Activated CD4-positive, alpha-beta T cell treated with anti-CD3 and anti-CD28 coated beads, Interleukin-2, amount 50 U/mL, for 24 hours (primary cell): ENCODE results near the gene RPL29.
A peak's percentile ranks its signal among the peaks of the same experiment; 100 is the strongest.
"Not testable (repeated sequence)": the region's sequence is repeated elsewhere in the genome, so short reads cannot be mapped to it uniquely, and the experiment has no call there.

Source experiments
- DNase-seq, 2 donors: peaks; one replicate each; pipeline ENCODE4 v3.0.0-alpha.2; 2020; ENCODE audit warnings: low read depth in 1 of 2, low spot score in 1 of 2

The RPL29 gene

DNA sequence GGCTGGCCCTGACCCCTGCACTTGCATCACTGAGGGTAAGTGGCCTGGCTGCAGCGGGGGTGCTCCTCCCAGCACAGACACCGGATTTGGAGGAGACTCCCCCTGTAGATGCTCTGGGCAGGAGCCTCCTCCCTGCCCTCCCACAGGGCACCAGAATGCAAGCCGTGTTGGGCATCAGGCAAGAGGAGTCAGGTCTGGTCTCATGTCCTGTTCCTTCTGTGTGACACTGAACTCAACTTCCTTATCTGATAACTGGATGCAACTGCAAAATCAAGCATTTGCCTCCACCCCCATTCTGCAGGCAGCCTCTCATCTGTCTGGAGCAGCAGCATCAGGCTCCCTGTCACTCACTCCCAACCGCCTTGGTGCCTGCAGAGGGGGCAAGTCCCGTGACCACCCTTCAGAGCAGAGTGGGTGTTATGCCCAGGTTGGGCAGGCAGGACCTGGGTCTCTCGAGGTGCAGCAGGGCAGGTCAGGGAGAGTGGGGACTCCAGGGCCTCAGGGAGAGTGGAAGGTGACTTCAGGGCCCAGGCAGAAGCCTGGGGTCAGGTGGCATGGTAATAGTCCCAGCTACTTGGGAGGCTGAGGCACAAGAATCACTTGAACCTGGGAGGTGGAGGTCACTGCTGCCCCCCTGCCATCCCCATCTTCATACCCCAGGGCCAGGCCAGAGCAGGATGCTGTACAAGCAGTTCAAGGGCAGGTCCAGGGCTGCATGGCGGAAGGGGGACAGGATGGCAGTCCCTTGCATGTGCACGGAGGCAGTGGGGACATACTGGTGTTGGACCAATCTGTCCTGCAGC lies 10.5 kb upstream of the RPL29 start:
- no peak for DNase-seq

DNA sequence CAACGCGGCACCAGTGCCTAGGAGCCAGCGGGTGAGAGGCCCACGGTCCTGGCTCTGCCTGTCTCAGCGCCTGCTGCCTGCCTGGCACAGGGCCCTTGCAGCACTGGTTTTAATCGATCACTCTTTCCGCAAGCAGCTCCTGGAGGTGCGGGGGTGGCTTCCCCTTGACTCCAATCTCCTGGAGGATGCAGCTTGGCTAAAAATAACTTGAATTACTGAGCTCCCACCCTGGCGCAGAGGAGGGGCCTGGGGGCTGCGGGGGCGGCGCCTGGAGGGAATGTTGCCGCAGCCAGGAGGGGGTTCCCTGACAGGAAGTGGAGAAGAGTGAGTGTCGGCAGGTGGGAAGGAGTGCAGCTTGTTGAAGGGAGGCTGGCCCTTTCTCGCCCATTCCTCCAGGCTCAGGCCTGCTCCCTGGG lies 9.9 kb upstream of the RPL29 start:
- DNase-seq = no peak

DNA sequence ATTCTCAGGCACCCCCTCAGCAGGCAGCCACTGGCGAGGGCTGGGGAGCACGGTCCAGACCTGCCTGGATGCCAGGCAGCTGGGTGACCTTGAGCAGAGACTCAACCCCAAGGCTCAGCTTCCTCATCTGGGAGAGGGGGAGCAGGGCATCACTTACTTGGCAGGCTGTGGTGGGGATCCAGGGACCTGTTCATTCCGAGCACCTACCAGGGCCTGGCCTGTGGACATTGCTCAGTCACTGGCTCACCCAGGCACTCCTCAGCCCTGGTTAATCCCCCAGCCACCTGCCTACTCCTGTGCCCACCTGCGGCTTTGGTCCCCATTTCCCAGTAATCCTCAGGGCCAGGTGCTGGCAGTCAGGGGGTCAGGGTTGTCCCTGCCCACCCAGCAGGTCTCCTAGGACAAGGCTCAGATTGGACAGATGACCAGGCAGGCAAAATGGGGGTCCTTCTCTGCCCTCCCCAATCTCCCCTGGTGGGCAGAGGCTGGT lies 9.3 kb upstream of the RPL29 start:
- no peak for DNase-seq

DNA sequence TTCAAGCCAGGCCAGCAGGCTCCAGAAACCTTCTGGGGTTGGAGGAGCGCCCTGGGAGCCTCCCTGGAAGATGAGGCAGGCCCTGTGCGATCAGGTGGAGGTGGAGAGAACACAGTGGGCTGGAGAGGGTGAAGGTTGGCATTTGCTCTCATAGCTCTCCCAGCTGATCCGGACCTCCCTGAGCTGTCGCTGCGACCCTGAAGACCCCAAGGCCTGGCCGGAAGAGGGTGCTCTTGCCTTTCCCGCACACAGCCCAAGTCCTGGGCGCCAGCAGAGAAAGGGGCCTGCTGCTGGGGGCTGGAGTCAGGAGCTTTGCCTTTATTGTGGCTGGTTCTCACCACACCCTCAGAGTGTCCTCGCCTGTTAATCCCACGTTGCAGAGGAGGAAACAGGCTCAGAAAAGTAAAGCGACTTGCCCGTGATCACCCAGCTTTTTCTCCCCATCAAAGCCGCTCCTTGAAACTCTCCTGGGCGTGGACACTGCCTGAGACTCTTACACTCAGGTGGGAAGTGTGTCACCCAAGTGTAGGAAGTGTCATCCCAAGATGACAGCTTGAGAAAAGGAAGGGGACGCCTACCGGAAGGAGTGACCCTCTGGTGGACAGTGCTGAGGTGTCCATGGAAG lies 8.6 kb upstream of the RPL29 start:
- DNase-seq = no peak

DNA sequence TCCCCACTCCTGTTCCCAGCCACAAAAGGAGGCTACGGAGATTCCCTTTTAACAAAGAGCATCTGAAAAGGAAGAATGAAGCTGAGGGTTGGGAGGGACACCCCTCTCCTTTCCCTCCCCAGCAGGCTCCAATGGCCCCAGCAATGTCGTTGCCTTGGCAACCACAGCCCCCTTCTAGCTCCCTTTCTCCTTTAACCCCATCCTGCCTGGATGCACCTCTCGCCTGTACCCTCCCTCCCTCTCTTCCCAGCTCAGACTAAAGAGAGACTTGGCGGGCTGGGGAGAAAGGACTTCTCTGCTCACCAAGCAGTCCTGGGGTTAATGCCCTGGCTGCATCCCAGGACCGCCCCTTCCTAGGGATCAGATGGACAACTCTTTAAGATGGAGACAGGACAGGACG lies 7.1 kb upstream of the RPL29 start:
- DNase-seq = no peak

DNA sequence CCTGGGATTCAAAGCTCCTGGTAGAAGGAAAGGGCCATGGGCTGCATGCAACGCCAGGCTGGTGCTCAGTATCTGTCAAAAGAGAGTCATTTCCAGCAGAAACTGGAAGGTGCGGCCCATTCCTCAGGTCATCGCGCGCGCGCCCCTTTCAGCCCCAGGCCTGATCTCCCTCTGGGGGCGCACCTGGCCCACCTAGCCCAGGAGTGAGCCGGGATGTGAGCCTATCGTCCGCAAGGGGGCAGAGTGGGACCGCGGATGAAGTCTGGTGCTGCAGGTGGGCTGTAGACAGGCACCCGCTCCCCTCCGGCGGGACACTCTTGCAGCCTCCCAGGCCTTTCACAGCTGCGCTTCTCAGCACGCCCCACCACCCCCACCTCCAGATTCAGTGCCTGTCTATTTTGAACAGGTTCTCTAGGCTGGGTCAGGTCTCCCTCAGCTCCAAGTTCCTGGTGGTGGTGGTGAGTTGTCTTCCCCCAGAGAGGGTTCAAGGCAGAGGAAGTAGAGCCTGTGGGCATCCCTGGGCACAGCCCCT lies 5.8 kb upstream of the RPL29 start:
- DNase-seq = peak; percentile 72 to 77

DNA sequence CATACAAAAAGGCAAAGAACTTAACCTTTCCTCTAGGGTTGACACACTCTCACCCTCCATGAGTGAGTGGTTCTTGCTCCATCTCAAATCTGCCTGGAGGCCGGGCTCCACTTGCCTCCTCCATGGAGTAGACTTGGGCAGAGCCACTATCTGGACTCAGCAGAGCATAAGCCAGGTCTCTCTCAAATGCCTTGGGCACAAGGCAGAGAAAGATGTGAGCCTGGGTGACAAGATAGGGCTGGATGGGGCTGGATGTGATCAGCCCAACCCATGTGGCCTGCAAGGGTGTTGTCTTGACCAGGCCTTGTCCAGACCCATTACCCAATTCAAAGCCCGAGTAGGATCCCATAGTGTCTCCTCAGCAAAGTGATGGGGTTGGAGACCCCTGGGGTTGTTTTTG lies 4.2 kb upstream of the RPL29 start:
- DNase-seq = no peak

DNA sequence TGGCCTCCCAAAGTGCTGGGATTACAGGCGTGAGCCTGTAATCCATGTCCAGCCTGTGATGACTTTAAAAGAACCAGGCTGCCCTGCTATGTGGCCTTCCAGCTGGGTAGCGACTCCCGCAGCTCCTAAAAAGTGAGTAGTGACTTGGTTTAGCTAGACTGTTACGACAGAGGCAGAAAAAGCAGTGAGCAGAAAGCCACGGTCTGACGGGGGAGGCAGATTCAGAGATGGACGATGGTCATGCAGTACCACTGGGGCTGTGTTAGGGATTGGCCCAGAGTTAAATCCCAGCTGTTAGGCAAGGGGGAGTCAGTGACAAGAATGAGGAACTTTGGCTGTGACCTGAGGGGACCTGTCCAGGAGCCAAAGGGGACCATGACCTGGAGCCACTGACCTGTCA lies 3.1 kb upstream of the RPL29 start:
- no peak for DNase-seq

DNA sequence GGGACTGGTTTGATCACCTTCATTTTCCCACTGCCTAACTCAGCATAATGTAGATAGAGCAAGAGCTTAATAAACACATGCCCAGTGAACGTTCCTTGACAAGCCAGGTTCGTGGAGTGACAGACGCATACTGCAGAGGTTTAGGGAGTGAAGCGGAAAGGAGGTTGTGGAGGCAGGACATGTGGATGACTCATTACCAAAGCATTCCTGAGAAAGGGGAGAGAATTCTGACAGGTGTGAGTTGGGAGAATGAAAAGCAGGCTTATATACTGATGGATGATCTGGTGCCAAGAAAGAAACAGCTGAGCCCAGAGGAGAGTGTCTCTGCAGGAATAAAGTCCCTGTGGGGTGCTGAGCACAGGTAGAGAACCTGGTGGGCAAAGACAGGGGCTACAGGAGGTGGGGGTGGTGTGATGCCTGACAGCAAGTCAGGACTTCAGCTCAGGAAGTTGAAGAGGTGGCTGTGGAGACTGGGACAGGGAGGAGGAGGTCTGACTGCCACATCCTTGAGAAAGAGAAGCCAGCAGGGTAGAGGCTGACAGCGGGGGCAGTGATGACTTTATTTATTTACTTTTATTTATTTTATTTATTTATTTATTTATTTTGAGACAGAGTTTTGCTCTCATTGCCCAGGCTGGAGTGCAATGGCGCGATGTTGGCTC lies 2.4 kb upstream of the RPL29 start:
- DNase-seq = no peak

DNA sequence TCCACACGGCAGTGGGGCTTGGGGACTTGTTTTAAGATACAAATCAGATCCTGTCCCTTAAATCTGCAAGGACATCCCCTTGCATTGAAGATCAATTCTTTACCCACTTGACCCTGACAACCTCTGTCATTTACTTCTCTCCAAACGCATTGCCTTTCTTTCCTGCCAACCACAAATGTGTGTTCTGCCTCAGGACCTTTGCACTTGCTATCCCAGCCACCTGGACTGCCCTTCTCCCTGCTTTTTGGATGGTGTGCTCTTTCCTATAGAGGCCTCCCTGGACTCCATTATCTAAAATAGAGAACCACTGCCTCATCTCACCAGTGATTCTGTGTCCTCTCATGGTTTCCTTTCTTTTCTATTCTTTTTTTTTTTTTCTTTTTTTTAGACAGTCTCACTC lies 1.5 kb upstream of the RPL29 start:
- DNase-seq = no peak

DNA sequence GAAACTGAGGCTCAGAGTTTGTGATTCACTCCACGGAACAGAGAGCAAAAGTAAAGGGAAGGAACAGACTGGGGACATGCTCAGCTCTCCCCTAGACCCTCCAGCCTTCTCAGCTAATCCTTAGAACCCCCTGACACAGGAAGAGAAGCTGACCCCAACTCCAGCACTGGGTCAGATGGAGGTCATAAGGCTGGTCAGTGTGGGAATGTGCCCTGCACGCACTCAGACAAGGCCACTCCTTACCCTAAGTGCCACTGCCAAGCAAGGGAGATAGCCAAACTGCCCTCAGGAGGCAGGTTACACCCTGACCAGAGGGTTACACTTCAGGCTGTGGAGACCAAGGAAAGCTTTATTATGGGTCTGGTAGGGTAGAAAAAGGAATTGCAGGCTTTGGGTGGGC lies 1.2 kb downstream of the RPL29 start:
- DNase-seq = no peak

DNA sequence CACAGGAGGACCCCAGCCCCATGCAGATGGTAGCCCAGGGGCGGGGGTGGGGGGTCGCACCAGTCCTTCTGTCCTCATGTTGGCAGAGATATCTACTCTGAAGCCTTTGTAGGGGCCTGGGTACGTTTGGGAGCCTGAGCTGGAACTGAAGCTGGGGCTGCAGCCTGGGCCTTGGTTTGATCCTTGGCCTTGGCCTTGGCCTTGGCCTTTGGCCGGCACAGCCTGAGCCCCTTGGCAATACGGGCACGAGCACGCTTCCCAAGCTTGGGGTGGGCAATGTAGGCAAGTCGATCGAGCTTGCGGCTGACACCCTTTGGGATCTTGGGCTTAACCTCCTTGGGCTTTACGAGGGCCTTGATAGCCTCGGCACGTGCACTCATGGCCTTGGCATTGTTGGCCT lies 2.0 kb downstream of the RPL29 start:
- DNase-seq = not testable (repeated sequence)

DNA sequence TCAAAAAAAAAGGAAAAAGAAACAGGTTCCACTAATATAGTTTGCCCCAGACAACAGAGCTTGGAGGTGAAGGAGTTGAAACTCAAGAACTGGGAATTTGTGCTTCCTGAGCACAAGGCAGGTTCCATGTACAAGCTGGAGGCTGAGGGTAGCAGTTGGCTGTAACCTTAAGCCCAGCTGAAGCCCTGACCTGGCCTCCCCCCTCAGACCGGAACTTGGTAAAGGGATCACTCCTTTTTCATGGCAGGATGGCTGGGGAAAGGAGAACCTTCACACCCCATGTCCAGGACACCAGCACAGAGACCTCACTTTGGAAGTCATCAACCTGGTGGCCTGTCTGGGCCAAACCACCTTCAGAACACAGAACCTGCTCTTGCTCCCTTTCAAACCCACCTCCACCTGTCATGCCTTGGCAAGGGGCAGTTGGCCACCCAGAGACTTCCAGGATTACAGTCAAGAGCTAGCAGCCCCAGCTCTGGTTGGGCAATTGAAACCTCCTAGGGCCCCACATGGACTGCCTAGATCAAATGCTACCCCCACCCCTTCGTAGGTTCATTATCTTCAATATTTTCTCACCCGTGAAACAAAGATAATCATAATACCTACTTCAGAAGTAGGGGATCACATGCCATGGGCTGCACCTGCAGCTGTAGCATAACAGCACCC lies 3.5 kb downstream of the RPL29 start:
- DNase-seq = no peak

DNA sequence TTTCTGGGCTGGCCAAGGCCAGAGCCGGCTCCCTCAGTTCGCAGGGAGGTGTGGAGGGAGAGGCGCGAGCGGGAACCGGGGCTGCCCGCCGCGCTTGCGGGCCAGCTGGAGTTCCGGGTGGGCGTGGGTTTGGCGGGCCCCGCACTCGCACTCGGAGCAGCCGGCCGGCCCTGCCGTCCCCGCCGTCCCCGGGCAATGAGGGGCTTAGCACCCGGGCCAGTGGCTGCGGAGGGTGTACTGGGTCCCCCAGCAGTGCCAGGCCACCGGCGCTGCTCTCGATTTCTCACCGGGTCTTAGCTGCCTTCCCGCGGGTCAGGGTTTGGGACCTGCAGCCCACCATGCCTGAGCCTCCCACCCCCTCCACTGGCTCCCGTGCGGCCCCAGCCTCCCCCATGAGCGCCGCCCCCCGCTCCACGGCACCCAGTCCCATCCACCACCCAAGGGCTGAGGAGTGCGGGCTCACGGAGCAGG lies 5.2 kb downstream of the RPL29 start:
- DNase-seq = not testable (repeated sequence)

DNA sequence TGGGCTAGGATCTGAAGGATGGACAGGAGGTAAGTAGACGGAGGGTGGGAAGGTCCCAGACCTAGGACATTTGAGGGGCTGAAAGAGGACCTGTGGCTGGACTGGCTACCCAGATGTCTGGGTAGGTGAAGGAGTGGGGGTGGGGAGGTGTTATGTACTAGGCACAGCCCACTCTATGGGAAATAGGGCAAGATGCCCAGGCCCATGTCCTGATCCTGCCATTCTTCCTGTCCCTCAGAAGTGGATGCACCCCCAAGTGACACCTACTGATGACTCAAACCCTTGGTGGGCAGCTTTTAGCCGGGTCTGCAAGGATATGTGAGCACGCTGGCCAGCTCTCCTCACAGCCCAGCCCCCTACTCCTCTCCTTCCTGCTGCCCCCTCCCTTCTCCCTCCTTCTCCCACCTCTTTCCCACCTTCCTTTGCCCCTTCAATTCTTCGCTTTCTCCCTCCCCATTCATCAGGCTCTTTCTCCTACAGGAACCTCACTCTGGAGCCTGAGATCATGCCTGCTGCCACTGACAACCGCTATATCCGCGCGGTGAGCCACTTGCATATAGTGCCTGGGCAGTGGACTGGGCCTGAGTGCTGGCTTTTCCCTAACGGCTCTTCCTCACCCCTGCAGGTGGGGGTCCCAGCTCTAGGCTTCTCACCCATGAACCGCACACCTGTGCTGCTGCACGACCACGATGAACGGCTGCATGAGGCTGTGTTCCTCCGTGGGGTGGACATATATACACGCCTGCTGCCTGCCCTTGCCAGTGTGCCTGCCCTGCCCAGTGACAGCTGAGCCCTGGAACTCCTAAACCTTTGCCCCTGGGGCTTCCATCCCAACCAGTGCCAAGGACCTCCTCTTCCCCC lies 7.2 kb downstream of the RPL29 start:
- no peak for DNase-seq

DNA sequence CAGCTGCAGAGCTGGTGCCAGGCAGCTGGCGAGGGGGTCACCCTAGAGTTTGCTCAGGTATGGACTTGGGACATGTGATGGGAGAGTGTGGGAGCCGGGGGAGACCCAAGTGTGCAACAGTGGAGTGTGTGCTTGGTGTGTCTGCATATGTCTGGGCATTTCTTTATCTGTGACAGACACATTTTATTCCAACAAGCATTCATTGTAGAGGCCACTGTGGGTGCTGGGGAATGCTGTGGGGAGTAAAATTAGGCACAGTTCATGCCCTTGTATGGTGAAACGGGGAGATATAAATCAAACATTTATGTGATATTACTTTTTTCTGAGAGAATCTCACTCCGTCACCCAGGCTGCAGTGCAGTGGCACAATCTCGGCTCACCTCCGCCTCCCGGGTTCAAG lies 8.1 kb downstream of the RPL29 start:
- DNase-seq = no peak

DNA sequence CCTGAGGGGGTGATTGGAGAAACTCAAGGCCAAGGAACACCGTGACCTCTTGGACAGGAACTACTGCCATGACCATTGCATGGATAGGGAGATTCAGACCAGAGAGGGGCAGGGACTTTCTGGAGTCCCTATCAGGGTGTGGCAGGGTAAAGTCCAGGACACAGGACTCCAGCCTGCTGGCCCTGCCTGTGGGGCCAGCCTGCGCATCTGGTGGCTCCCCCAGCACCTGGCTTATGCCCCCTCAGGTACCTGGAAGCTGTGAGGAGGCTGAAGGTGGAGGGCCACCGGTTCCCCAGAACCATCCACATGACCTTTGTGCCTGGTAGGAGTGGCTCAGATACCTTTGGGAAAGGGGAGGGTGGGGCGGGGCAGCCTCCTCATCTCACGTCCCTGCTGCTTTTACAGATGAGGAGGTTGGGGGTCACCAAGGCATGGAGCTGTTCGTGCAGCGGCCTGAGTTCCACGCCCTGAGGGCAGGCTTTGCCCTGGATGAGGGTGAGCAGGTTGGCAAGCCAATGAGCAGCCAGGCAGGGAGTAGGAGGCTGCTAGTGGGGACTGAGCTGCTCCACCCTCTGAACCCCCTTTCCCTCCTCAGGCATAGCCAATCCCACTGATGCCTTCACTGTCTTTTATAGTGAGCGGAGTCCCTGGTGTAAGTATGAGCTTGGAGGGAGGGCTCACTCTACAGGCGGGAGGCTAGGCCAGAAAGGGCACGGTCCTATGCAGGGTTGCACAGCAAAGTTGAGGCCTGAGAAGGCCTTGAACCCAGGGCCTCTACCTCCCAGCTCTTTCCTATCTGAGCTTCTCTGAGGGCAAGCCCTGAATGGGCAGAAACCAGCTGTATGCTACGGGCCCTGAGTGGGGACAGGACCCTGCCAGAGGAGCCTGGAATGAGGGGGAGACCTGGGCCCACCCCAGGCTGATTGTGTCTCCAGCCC lies 9.4 kb downstream of the RPL29 start:
- DNase-seq = no peak

DNA sequence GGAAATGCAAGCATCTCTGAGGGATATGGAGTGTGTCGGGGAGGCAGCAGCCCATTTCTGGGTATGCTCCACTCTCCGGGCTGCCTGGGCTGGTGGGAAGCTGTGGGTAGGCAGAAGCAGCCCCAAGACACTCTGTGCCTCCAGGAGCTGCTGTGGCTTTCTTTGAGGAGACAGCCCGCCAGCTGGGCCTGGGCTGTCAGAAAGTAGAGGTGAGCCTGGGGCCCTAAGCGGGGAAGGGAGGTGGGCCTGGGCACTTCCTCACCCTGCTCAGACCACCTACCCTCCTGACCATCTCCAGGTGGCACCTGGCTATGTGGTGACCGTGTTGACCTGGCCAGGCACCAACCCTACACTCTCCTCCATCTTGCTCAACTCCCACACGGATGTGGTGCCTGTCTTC lies 10.6 kb downstream of the RPL29 start:
- no peak for DNase-seq

DNA sequence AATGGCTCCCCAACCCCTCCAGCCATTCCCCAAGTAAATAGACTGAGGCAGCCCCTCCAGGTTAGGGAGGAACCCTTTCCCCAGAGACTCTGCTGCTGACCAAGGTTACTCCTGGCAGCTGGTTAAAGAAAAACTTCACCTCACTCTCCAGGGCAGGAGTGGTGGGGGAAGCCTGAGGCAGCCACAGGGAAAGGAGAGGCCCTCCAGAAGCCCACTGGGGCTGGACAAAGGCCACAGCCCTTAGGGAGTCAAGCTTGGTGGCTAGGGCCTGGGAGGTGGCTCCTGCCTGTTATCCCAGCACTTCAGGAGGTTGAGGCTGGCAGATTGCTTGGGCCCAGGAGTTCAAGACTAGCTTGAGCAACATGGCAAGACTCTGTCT lies 11.4 kb downstream of the RPL29 start:
- no peak for DNase-seq
